Measurements from ENCODE around the gene KRTAP13-2. TPM values are rescaled to one million over a fixed set of nuclear protein-coding genes. Genes with fewer than 3 reads are reported as not detected.

The KRTAP13-2 gene
- total RNA-seq, 6 experiments from 2014 or later: not detected

DNA sequence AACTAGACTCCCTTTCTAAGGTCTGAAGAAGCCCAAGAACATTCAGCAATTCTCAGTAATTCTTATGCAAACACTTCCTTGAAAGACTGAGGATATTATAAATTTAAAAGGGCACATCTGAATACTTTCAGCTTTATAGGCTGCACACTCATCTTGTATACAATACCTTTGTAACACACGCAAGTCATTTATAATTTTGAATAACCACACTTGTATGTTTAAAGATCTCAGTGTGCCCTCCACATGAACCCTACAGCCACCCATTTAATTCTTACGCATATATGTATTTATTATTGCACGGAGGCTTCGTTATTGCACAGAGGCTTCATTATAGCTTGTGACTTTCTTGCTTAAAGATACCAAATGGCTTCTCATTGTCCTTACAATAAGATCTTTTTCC, 33.4 kb downstream of the KRTAP13-2 start:
- WGBS (ENCODE audit: insufficient coverage, low coverage, low lambda C conversion rate, missing lambda C conversion rate): 78% methylated on average over 4 of the region's 4 CpGs
- TF ChIP-seq CTCF (IDR thresholded peaks at IDR 0.05): no peak
- TF ChIP-seq POLR2A (IDR thresholded peaks at IDR 0.05): no peak
- Histone ChIP-seq H3K36me3 (no peaks in the 10 kb centered on the region), H3K4me1 (no peaks in the 10 kb centered on the region), H3K27ac (no peak overlapping the region), H3K4me3 (no peak overlapping the region), H3K27me3 (no peaks in the 10 kb centered on the region), H3K9me3 (no peaks in the 10 kb centered on the region)
- DNase-seq (no peak), ATAC-seq (no peak)
- intact Hi-C loops (cut with DNase I): no loop called here

DNA sequence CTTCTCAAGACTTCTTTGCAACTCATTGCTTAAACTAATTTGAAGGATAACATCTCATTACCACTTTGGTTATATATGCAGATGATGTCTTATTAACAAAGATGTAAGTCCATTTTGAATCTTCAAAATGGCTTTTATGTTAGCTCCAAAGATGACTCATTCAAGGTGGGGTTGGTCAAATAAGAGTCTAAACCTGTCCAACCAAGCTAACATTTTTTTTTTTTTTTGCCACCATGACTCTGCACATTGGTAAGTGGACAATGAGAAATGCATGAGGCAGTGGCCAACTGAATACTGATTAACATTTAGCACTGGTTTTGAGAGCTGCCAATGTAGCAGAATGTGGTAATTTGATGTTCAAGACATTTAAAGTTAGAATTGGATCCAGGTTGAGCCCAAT, 34.3 kb downstream of the KRTAP13-2 start:
- Histone ChIP-seq H3K27me3 (no peaks in the 10 kb centered on the region), H3K9me3 (no peaks in the 10 kb centered on the region), H3K36me3 (no peaks in the 10 kb centered on the region), H3K4me1 (no peaks in the 10 kb centered on the region), H3K27ac (no peak overlapping the region), H3K4me3 (no peak overlapping the region)
- ATAC-seq: no peak
- TF ChIP-seq CTCF (IDR thresholded peaks at IDR 0.05) (no peak), POLR2A (IDR thresholded peaks at IDR 0.05) (no peak)
- intact Hi-C loops (cut with DNase I): no loop called here
- DNase-seq: no peak

DNA sequence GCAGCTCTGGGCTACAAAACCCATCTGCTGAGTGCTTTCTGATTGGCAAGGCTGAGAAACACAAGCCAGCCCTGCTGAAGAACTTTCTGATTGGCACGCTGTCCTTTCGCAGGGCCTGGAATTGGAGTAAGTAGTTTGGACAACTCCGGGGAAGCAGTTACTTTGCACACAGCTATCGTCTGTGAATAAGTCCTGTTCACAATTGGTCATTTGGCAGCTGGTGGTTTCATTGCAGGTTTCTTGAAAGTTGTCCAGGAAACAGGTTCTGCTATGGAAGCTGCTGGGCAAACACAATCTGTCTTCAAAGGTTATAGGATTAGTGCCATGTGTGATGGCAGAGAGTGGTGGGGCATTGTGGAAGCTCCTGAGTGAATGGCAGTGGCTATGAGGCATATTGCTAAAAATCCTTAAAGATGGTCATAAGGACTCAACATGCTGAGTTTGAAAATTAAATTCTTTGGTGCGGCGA, 34.8 kb downstream of the KRTAP13-2 start, which contains the start of gene KRTAP27-1:
Gene KRTAP27-1 (minus strand): TSS at position 419 of the 469 bp plus-strand sequence. CDS start 26 bp downstream, at position 393.
- Histone ChIP-seq H3K27ac (no peak within 1 kb of the TSS), H3K4me1 (no peaks in the 10 kb centered on the region), H3K36me3 (no peaks in the 10 kb centered on the region), H3K27me3 (no peaks in the 10 kb centered on the region), H3K4me3 (no peak within 1 kb of the TSS), H3K9me3 (no peaks in the 10 kb centered on the region)
- TF ChIP-seq CTCF (IDR thresholded peaks at IDR 0.05) (no peak), POLR2A (IDR thresholded peaks at IDR 0.05) (no peak)
- DNase-seq (no peak), ATAC-seq (no peak)
- 44% methylated on average over 5 of the region's 6 CpGs for WGBS (ENCODE audit: insufficient coverage, low coverage, low lambda C conversion rate, missing lambda C conversion rate)
- intact Hi-C loops (cut with DNase I): no loop called here

DNA sequence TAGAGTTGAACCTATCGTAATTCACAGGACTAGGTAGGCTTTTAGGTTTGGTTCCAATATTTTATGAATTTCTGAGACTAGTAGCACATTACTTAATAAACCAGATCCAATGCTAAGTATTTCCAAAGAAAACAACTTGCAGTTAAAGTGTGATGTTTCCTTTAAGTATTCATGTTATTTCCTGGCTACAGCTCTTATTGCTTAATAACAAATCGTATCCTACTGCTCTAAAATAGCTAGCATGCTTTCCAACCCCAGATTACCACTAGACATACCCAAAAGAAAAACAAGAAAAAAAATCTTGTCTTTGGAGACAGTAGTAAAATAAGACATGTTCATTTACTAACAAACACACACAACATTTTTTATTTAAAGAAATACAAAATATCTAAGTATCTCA, 35.5 kb downstream of the KRTAP13-2 start:
- intact Hi-C loops (cut with DNase I): no loop called here
- 20% methylated on average over 2 of the region's 2 CpGs for WGBS (ENCODE audit: insufficient coverage, low coverage, low lambda C conversion rate, missing lambda C conversion rate)
- no peaks in the 10 kb centered on the region for H3K36me3 ChIP-seq
- H3K27ac ChIP-seq: no peak overlapping the region
- no peaks in the 10 kb centered on the region for H3K27me3 ChIP-seq
- ATAC-seq (no peak), DNase-seq (no peak)
- H3K9me3 ChIP-seq: no peaks in the 10 kb centered on the region
- no peak overlapping the region for H3K4me3 ChIP-seq
- H3K4me1 ChIP-seq: no peaks in the 10 kb centered on the region
- TF ChIP-seq CTCF (IDR thresholded peaks at IDR 0.05): no peak
- TF ChIP-seq POLR2A (IDR thresholded peaks at IDR 0.05): no peak

GRCh38 chr21:30333736-30334135, 38.3 kb downstream of the KRTAP13-2 start:
- H3K36me3 ChIP-seq: no peaks in the 10 kb centered on the region
- TF ChIP-seq POLR2A (IDR thresholded peaks at IDR 0.05) (no peak), CTCF (IDR thresholded peaks at IDR 0.05) (no peak)
- H3K4me3 ChIP-seq: no peak overlapping the region
- intact Hi-C loops (cut with DNase I): no loop called here
- ATAC-seq (no peak), DNase-seq (no peak)
- H3K9me3 ChIP-seq: no peaks in the 10 kb centered on the region
- WGBS (ENCODE audit: insufficient coverage, low coverage, low lambda C conversion rate, missing lambda C conversion rate): 37% methylated on average over 3 of the region's 3 CpGs
- H3K27me3 ChIP-seq: no peaks in the 10 kb centered on the region
- H3K27ac ChIP-seq: no peak overlapping the region
- H3K4me1 ChIP-seq: no peaks in the 10 kb centered on the region

Measured in right lobe of liver (tissue), 6 donors.